ENCODE data around the gene ARHGAP28.

DNA sequence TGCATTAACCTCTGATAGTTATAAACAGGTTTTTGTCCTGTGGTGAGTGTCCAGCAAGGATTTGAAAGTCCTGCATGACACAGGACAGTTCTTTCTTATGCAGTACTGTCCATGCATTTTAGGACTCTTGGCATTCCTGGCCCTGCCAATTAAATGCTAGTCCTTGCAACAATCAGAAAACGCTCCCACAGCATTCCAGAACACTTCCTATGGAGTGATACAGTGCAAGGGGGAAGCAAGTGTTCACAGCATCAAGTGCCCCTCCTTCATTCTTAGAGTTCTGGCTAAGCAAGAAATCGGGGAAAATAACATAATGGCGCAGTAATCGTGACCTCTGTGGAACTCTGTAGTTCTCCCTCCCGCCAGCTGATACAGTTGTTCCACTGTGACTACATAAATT, 62.9 kb downstream of the ARHGAP28 start:
- TF ChIP-seq, protein P1, sequence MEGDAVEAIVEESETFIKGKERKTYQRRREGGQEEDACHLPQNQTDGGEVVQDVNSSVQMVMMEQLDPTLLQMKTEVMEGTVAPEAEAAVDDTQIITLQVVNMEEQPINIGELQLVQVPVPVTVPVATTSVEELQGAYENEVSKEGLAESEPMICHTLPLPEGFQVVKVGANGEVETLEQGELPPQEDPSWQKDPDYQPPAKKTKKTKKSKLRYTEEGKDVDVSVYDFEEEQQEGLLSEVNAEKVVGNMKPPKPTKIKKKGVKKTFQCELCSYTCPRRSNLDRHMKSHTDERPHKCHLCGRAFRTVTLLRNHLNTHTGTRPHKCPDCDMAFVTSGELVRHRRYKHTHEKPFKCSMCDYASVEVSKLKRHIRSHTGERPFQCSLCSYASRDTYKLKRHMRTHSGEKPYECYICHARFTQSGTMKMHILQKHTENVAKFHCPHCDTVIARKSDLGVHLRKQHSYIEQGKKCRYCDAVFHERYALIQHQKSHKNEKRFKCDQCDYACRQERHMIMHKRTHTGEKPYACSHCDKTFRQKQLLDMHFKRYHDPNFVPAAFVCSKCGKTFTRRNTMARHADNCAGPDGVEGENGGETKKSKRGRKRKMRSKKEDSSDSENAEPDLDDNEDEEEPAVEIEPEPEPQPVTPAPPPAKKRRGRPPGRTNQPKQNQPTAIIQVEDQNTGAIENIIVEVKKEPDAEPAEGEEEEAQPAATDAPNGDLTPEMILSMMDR (IDR thresholded peaks at IDR 0.05) = no peak
- no peak for TF ChIP-seq POLR2A (IDR thresholded peaks at IDR 0.05)
- TF ChIP-seq EP300 (IDR thresholded peaks at IDR 0.05) = no peak

All from upper lobe of left lung (tissue), 4 donors.